Measurements from ENCODE around the gene CCN2. TPM values are rescaled to one million over a fixed set of nuclear protein-coding genes. Genes with fewer than 3 reads are reported as not detected.

CCN2 gene
- total RNA-seq, 2 experiments from 2014 or later: 0.11 TPM; not detected in 1

- Histone ChIP-seq H3K27ac (ENCODE audit: low read depth in 1 of 2, low read length in 2 of 2) (no peak overlapping the region), H3K4me3 (ENCODE audit: low read length) (no peak overlapping the region), H3K36me3 (ENCODE audit: insufficient read depth, low read length) (no peaks in the 10 kb centered on the region), H3K27me3 (ENCODE audit: control insufficient read depth in 1 of 2, insufficient read depth in 2 of 2, low read length in 2 of 2) (peaks cover 9 to 55% of the 10 kb centered on the region in 2 experiments), H3K4me1 (ENCODE audit: insufficient read depth, low read length) (peaks cover 12% of the 10 kb centered on the region), H3K9me3 (ENCODE audit: control insufficient read depth in 1 of 2, insufficient read depth in 1 of 2, low read length in 2 of 2) (peaks cover 0 to 6% of the 10 kb centered on the region in 2 experiments)
- no peaks in the 10 kb centered on the region for H3K36me3 Mint-ChIP-seq (ENCODE audit: low read depth)
- peaks cover 52% of the 10 kb centered on the region for H3K27me3 Mint-ChIP-seq
- no peak for TF ChIP-seq CTCF (IDR thresholded peaks at IDR 0.05)
- H3K4me3 Mint-ChIP-seq: no peak overlapping the region
- ChIA-PET POLR2A (no interaction called here), CTCF (no interaction called here)
- H3K27ac Mint-ChIP-seq: no peak overlapping the region
- ATAC-seq (ENCODE audit: poor library complexity): no peak
- peaks cover 12% of the 10 kb centered on the region for H3K4me1 Mint-ChIP-seq (ENCODE audit: low read depth)
- intact Hi-C loops (cut with DNase I, micrococcal nuclease): no loop called here
- no peak for DNase-seq
- no peaks in the 10 kb centered on the region for H3K9me3 Mint-ChIP-seq
Measured at GRCh38 chr6:131954059-131954774, 3.0 kb upstream of the CCN2 start.

GRCh38 chr6:131952886-131953509 lies 1.8 kb upstream of the CCN2 start:
- H3K9me3 Mint-ChIP-seq: no peaks in the 10 kb centered on the region
- POLR2A ChIA-PET: no interaction called here
- Histone ChIP-seq H3K27me3 (ENCODE audit: control insufficient read depth in 1 of 2, insufficient read depth in 2 of 2, low read length in 2 of 2) (peaks cover 13 to 63% of the 10 kb centered on the region in 2 experiments), H3K27ac (ENCODE audit: low read depth in 1 of 2, low read length in 2 of 2) (no peak overlapping the region), H3K4me3 (ENCODE audit: low read length) (no peak overlapping the region), H3K36me3 (ENCODE audit: insufficient read depth, low read length) (no peaks in the 10 kb centered on the region), H3K9me3 (ENCODE audit: control insufficient read depth in 1 of 2, insufficient read depth in 1 of 2, low read length in 2 of 2) (peaks cover 0 to 6% of the 10 kb centered on the region in 2 experiments), H3K4me1 (ENCODE audit: insufficient read depth, low read length) (peaks cover 12% of the 10 kb centered on the region)
- CTCF ChIA-PET: no interaction called here
- DNase-seq (no peak), ATAC-seq (ENCODE audit: poor library complexity) (no peak)
- intact Hi-C loops (cut with DNase I, micrococcal nuclease): no loop called here
- no peak overlapping the region for H3K4me3 Mint-ChIP-seq
- peaks cover 64% of the 10 kb centered on the region for H3K27me3 Mint-ChIP-seq
- TF ChIP-seq CTCF (IDR thresholded peaks at IDR 0.05): no peak
- no peak overlapping the region for H3K27ac Mint-ChIP-seq
- no peaks in the 10 kb centered on the region for H3K36me3 Mint-ChIP-seq (ENCODE audit: low read depth)
- H3K4me1 Mint-ChIP-seq (ENCODE audit: low read depth): peaks cover 12% of the 10 kb centered on the region

DNA sequence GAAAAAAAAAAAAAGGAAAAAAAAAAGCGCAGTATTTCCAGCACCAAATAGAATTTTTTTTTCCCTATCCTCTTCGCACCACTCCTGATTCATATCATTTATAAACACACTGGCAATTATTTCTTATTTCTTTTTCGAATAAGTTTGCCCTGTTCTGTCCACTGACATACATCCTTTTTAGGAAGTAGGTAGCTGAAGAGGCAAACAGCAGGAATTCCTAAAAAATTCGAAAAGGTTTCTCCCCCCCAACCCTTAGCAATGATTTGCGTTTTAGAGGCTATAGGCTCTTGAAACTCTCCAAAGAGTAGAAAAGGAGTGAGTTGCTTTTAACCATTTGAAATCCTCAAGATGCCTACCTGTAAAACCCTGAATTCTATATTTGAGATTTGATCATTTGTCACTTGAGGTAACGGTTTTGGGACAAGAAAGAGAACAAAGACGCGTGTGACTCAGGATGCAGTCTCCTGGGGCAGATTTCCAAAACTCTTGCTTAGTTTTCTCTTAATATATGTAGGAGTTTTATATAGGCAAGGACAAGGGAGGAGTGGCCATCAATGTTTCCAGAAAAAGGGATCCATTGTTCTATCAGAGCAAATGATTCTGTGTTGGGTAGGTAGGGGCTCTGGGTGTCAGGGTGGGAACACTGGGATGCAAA lies 531 bp upstream of the CCN2 start:
- Histone ChIP-seq H3K27me3 (ENCODE audit: control insufficient read depth in 1 of 2, insufficient read depth in 2 of 2, low read length in 2 of 2) (peaks cover 19 to 69% of the 10 kb centered on the region in 2 experiments), H3K36me3 (ENCODE audit: insufficient read depth, low read length) (no peaks in the 10 kb centered on the region), H3K27ac (ENCODE audit: low read depth in 1 of 2, low read length in 2 of 2) (no peak overlapping the region), H3K4me1 (ENCODE audit: insufficient read depth, low read length) (peaks cover 12% of the 10 kb centered on the region), H3K9me3 (ENCODE audit: control insufficient read depth in 1 of 2, insufficient read depth in 1 of 2, low read length in 2 of 2) (peaks cover 0 to 6% of the 10 kb centered on the region in 2 experiments), H3K4me3 (ENCODE audit: low read length) (no peak overlapping the region)
- Mint-ChIP-seq H3K9me3 (no peaks in the 10 kb centered on the region), H3K4me1 (ENCODE audit: low read depth) (peaks cover 12% of the 10 kb centered on the region), H3K27me3 (peaks cover 74% of the 10 kb centered on the region), H3K4me3 (peak overlapping the region; percentile 62), H3K27ac (no peak overlapping the region), H3K36me3 (ENCODE audit: low read depth) (no peaks in the 10 kb centered on the region)
- intact Hi-C loops (cut with DNase I, micrococcal nuclease): no loop called here
- TF ChIP-seq CTCF (IDR thresholded peaks at IDR 0.05): no peak
- CTCF ChIA-PET: no interaction called here
- POLR2A ChIA-PET: no interaction called here
- ATAC-seq (ENCODE audit: poor library complexity): no peak
- DNase-seq: no peak
